Stimulated activated CD4-positive, alpha-beta T cell treated with anti-CD3 and anti-CD28 coated beads, TNF-alpha, amount 100 ng/mL, for 48 hours (primary cell): Measurements from ENCODE around the gene SPINDOC.
"Not testable (repeated sequence)": the region's sequence is repeated elsewhere in the genome, so short reads cannot be mapped to it uniquely, and the experiment has no call there.

Experiments used
- DNase-seq, 3 donors: peaks; one replicate each; pipeline ENCODE4 v3.0.0-alpha.2; 2020; ENCODE audit warnings: low read depth in 3 of 3

SPINDOC gene

DNA sequence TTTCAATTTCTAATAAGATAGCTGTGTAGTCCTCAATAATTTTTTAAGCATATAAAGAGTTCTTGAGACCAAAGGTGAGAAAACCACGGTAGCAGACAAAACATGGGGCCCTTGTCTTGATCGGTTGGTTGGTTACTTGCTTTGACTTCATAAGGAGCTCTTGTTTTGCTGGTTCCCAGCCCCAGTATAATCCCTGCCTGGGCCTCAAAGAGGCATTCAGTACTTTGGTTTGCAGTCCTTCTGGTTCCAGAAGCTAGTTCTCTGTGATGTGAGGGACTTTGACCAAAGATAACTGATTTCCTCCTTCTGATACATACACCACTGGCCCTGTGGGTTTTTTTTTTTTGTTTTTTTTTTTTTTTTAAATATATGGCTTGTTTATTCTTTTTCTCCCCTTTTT lies 42.7 kb downstream of the SPINDOC start:
- no peak for DNase-seq

DNA sequence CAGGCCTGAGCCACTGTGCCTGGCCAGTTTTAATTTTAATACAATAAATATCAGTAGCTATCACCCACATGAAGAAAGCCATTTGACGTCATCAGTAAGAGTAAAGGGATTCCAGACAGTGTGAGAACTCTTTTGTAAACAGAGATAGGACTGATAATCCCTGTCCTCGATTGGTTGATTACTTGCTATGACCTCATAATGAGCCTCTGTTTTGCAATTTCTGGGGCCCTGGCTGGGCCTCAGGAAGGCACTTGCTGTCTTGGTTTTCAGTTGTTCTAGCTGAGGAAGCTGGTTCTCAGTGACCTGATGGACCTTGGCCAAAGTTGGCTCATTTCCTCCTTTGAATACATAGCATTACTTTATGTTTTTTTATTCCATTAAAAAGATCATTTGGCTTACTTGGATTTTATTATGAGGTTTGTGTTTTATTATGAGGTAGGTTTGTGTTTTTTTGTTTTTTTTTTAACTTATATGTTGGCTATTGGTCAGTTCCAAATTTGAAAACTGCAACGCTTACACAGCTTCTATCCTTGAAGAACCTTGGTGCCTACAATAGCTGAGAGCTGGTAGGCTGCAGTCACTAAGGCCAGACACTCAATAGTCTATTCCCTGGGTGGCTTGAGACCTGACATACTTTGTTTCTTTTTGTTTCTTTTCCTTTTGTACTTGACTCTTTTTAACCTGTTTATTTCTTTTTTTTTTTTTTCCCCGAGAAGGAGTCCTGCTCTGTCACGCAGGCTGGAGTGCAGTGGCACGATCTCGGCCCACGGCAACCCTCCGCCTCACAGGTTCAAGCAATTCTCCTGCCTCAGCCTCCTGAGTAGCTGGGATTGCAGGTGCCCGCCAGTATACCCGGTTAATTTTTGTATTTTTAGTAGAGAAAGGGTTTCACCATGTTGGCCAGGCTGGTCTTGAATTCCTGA lies 45.6 kb downstream of the SPINDOC start:
- no peak for DNase-seq

DNA sequence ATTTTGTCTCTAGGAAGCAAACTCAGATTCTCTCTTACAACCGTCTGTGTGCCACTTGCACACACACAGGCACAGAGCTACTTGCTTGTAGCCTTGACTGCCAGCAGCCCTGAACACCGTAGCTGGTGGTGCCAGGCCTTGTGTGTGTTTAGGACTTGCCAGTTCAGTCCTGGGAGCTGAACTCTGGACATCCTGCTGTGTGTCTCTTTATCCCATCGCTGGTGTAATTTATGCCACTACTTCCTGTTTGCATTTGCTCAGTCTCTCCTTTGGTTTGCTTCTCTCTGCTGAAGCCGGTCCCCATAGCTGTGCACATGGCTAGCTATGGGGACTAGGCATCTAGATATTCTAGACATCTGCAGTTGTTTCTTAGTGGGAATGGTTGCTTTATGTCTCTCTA lies 49.7 kb downstream of the SPINDOC start:
- no peak for DNase-seq

DNA sequence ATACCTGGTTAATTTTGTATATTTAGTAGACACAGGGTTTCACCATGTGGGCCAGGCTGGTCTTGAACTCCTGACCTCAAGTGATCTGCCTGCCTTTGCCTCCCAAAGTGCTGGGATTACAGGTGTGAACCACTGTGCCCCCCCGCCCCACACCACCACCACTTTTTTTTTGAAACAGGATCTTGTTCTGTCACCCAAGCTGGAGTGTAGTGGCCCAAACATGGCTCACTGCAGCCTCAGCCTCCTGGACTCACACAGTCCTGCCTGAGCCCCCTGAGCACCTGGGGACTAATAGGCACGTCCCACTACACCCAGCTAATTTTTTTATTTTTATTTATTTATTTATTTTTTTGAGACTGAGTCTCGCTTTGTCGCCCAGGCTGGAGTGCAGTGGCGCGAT lies 50.4 kb downstream of the SPINDOC start:
- DNase-seq = not testable (repeated sequence)

DNA sequence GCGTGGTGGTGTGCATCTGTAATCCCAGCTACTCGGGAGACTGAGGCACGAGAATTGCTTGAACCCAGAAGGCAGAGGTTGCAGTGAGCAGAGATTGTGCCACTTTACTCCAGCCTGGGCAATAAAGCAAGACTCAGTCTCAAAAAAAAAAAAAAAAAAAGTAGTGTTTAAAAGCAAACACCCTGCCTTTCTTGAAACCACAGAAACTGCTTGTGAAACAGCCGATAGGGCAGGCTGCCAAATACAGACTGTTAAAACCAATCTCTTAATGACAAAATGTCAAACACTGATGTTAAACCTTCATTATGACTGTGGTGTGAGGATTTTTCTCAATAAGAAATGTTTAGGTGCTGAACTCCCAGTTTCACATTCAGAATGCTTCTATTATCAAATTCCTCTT lies 53.0 kb downstream of the SPINDOC start:
- DNase-seq = peak; percentile 63 to 75 (median 74)

DNA sequence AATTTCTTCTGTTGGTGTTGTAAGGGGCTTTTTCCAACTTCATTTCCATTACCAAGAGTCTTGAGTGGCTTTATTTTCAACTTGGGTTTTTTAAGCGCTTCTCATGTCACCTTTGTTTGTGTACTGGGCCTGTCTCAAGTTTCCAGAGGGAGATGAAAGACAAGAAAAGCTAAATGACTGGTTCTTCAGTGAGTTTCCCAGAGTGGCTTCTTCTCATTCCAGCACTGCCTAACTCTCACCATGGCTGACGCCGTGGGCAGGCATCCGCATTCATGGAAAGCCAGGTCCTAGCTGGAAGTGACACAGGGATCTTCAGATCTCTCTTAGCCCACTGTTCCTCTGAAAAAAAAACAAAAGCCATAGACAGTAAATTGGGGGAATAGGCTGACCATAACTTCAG lies 54.3 kb downstream of the SPINDOC start:
- DNase-seq = no peak

DNA sequence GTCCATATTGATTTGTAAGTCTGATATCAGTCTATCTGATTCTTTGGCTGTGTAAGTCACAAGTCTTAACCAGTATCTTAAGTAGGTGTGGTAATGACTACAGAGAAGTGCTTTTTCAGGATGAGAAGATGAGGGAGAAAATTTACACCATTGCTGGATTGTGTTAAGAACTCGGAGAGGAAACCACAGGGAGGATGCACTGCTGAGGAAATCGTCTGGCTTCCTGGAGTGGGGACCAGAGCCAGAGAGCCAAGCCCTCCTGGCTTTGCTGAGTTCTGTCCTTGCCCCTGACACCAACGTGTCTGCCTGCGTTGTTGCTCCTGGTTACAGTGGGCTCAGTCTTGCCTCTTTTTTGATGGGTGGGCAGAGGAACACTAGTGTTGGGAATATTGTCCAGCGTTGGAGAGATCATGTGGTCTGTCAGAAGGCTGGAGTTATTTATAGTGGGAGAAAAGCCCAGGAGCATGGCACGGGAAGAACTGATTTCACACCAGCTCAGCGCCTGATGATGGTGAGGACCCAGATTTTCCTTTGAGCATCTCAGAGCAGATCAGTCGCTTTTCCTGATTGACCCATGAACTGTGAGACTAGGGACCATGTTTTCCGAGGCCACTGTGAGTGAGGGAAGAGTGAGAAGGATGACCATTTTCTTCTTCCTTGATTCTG lies 55.3 kb downstream of the SPINDOC start:
- DNase-seq = no peak

DNA sequence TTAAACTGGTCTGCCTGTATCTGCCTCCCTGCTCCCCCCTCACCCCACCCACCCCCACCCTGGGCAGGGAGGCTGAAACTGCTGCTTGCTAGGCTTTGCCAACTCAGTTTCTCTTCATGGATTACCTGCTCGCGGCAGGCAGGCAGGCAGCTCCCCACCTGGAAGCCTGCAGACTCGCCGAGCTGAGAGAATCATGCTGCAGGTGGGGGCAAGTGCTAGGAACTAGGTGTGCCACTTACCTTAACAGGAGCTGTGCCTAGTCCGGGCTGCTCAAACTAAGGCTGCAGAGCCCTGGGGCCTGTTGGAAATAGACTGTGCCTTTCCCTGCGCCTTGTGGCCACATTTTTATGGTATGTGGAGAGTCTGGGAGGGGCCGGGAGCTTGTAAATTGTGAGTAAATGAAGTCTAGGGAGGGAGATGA lies 55.9 kb downstream of the SPINDOC start:
- DNase-seq = no peak

DNA sequence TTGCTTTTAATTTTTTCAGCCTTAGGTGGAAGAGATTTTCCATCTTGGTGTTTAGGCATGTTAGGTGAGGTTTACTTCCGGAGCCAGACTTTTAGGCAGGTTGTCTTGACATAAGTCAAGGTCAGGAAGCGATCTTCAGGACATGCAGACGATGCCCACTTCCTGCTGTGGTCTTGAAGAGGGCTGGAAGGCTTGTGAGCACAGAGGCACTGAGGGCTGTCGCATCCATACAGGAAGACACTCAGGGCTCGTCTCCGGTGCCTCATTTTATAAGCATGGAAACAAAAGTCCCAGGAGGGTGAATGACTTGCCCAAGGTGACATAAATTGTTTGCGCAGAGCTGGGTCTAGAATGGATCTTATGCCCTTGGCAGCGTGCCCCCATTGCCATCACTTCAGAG lies 56.4 kb downstream of the SPINDOC start:
- DNase-seq = peak in 1 of 3 donors; percentile 8

DNA sequence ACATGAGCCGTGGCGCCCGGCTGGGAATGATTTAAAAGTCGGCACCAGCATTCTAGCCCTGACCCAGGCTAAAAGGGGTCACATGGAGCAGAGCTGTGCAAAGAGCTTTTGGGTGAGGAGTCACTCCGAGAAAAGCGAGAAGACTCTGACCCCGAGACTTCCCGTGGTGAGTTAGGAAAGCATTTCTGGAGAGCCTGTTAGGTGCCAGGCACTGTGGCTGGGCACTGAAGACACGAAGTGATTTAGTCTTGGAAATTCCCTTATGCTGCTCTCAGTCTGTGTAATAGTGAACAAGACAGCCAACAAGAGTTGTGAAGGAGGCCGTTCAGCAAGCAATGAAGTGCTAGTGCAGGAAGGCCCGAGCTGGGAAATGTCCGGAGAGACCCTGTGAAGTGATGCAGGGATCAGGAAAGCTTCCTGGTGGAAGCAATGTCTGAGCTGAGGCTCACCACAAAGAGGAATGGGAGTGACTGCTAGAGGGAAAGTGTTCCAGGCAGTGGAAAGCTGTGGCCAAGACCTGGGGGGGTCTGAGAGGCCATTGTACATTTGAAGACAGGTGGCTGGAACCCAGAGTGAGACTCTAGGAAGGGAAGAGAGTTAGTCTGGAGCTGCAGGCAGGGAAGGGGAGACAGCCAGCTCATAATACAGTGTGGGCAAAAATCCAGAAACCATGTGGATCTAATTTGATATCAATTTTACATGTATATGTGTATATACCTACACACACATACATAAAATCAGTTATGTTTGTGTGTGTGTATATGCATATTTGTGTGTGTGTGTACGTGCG lies 57.3 kb downstream of the SPINDOC start:
- no peak for DNase-seq

DNA sequence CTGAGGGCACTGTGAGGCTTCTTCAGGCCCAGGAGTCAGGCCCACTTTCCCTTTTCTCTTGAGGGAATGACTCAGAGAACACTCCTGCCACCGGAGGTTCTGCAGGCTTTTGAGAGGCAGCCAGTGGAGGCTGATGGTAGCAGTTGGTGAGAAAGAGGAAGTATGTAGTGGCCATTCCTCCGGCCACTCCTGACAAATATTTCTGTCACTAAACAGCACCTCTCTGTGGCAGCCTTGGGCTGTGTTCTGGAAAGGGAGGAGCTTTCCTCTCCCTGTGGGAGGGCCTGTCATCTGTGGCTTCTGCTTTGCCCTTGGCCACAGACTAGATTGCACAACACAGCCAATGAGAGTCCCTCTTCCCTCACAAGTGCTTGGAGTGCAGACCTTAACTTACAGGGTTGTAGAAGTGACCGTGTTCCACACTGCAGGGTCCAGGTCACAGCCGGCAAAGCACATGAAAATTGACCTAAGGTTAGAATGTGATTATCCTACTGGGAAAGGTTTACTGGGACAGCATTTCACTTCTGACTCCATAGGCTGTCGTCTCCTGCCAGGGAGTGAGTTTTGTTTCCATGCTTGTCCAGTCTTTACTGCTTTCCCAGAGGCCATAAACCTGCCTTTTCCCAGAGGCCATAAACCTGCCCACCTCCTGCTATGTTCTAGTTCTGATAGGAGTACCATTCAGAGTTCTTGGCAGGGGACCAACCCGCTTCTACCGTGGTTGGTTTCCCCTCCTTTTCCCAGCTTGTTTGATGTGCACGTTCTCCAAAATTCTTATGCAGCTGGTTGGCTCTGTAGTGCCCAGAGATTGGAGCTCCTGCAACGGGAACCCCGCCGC lies 58.9 kb downstream of the SPINDOC start:
- peak in 2 of 3 donors; percentile 12 to 17 for DNase-seq

DNA sequence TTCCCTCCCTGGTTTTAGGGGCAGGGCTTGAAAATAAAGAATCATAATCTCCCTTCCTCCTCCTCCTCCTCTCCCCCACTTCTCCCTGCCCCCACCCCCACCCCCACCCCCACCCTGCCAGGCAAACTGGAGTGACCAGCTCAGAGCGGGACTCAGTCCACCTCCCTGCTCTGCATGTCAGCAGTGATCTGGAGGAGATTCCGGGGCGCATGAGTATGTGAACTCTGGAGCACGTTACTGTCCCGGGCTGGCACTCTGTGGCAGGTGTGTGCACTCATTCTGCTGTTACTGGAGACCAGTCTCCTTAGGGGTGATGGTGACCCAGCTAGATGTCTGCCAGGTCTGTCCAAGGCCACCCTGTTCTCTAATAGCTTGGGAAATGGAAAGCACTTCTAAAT lies 59.5 kb downstream of the SPINDOC start:
- no peak for DNase-seq

DNA sequence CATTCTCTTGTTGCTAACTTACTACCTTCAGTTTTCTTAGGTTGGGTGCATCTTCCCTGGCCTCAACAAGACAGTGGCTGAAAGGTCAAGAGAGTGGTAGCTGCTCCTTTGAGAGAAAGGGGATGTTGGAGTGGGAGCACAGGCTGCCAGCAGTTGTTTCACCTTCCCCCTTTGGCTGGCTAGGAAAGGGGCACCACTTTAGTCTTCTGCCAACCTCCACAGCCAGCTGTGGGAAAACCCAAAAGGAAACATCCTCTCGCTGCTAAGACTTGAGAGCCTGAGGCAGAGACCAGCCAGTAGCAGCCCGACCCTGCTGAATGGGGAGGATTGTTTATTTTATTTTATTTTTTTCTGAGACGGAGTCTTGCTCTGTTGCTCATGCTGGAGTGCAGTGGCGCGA lies 60.1 kb downstream of the SPINDOC start:
- no peak for DNase-seq

DNA sequence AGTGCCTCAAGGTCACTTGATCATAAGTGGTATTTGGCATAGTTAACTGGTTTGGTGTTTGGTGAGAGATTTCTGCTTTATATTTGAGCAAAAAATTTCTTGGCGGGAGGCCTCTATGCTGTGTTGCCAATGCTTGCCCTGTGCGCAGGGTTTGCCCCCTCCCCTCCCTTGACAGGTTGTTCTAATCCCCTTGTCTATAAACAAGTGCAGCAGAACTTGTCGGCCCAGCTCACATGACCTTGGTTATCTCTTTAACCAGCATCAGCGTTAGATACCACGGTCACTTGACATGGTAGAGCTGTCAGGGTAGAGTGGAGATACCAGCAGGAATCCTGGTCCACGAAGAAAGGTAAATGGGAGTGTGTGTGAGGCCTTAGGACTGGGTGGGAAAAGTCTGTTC lies 61.3 kb downstream of the SPINDOC start:
- no peak for DNase-seq

DNA sequence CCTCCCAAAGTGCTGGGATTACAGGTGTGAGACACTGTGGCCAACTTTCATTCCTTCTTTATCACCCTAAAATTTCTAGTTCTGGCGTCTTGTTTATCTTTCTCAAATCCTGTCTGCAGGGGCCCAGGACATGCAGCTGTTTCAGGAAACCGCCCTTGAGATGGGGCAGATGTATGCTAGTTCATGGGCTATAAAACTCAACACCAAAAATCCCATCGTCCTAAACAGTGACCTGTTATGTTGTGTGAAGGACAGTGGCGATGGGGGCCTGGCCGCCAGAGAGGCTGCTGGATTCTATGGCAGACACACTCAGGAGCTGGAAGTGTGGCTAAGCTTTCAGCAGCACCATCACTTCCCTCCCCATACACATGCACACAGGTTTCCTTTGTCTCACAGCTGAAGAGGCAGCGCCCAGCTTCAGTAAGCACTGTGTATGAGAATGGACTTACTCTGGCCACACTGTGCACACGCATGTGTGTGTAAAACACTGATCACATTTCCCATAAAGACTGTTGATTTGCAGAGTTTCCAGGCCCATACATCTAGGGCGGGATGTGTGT lies 62.3 kb downstream of the SPINDOC start:
- no peak for DNase-seq

DNA sequence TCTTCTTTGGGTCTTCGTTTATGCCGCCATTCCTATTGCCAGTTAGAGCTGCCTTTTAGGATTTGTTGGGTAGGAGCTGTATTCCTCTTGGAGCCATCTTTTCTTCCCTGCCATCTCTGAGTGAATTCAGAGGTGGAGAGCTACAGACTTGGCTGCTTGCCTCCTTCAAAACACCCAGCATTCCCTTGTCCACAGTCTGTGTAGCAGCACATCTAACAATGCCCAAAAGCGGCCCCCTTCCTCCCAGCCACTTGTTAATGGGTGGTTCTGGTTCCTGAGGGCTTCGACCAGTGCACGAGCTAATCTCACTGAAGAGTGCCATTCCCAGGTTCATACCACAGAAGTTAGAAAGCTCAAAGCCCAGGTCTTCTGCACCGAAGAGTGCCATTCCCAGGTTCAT lies 63.4 kb downstream of the SPINDOC start:
- DNase-seq = no peak
